ENCODE data around the gene OR51G1. TPM values are rescaled to one million over a fixed set of nuclear protein-coding genes. Genes with fewer than 3 reads are reported as not detected.
A peak's percentile ranks its signal among the peaks of the same experiment; 100 is the strongest.

The OR51G1 gene
- total RNA-seq, 1 donor from 2014 or later: not detected

DNA sequence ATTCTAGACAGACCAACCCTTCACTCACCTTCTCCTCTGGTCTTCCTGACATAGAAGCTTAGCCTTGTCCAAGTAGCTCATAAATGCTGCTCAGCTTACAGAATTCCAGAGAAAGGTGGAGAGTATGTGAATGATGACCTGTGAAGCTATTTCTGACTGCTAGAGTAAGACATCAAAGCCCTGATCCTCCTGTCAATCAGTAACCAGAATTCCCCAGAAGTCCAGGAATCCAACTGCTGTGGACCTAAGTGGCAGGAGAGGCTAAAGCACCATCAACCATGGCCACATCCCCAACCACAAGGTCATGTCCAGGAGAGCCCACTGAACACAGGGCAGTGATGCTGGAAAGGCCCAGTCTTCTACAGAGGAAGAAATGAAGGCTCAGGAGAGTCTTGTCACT is 7.6 kb downstream of the OR51G1 start:
- no peak overlapping the region for H3K4me3 Mint-ChIP-seq
- DNase-seq (ENCODE audit: low read depth, low spot score): no peak
- TF ChIP-seq, protein P1, sequence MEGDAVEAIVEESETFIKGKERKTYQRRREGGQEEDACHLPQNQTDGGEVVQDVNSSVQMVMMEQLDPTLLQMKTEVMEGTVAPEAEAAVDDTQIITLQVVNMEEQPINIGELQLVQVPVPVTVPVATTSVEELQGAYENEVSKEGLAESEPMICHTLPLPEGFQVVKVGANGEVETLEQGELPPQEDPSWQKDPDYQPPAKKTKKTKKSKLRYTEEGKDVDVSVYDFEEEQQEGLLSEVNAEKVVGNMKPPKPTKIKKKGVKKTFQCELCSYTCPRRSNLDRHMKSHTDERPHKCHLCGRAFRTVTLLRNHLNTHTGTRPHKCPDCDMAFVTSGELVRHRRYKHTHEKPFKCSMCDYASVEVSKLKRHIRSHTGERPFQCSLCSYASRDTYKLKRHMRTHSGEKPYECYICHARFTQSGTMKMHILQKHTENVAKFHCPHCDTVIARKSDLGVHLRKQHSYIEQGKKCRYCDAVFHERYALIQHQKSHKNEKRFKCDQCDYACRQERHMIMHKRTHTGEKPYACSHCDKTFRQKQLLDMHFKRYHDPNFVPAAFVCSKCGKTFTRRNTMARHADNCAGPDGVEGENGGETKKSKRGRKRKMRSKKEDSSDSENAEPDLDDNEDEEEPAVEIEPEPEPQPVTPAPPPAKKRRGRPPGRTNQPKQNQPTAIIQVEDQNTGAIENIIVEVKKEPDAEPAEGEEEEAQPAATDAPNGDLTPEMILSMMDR (conservative IDR thresholded peaks at IDR 0.05): no peak
- no peaks in the 10 kb centered on the region for H3K36me3 Mint-ChIP-seq (ENCODE audit: low read depth)
- no peaks in the 10 kb centered on the region for H3K9me3 Mint-ChIP-seq
- H3K27me3 Mint-ChIP-seq (ENCODE audit: low read depth): peaks cover 4% of the 10 kb centered on the region
- H3K27ac Mint-ChIP-seq (ENCODE audit: unreplicated experiment): no peak overlapping the region
- no peaks in the 10 kb centered on the region for H3K4me1 Mint-ChIP-seq

DNA sequence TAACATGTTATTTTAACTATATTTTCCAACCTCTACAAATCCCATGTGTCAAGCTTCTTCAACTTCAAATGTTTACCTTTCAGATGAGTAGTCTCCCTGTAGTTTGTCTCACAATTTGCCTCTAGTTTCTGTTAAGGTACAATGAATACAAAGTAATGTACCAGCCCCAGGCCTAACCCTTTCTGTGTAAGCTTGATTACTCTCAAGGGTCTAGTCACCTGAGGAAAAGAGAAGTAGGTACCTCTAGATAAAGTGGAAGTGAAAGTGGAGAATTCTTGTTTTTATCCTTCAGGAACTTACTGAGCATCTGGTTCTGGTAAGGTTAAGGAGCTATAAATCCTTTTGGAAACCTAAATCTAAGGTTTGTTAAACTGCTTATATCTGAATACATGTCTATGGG is 20.7 kb downstream of the OR51G1 start, which contains the start of gene OR51A7:
Gene OR51A7, plus strand, starts transcription at position 300 of the 400 bp plus-strand sequence. CDS start 3,587 bp downstream, outside the sequence.
- no peak for DNase-seq (ENCODE audit: low read depth, low spot score)
- H3K36me3 Mint-ChIP-seq (ENCODE audit: low read depth): no peaks in the 10 kb centered on the region
- H3K9me3 Mint-ChIP-seq: no peaks in the 10 kb centered on the region
- peaks cover 2% of the 10 kb centered on the region for H3K27me3 Mint-ChIP-seq (ENCODE audit: low read depth)
- H3K4me3 Mint-ChIP-seq: no peak within 1 kb of the TSS
- TF ChIP-seq, protein P1 (conservative IDR thresholded peaks at IDR 0.05): no peak
- H3K27ac Mint-ChIP-seq (ENCODE audit: unreplicated experiment): no peak within 1 kb of the TSS
- no peaks in the 10 kb centered on the region for H3K4me1 Mint-ChIP-seq

DNA sequence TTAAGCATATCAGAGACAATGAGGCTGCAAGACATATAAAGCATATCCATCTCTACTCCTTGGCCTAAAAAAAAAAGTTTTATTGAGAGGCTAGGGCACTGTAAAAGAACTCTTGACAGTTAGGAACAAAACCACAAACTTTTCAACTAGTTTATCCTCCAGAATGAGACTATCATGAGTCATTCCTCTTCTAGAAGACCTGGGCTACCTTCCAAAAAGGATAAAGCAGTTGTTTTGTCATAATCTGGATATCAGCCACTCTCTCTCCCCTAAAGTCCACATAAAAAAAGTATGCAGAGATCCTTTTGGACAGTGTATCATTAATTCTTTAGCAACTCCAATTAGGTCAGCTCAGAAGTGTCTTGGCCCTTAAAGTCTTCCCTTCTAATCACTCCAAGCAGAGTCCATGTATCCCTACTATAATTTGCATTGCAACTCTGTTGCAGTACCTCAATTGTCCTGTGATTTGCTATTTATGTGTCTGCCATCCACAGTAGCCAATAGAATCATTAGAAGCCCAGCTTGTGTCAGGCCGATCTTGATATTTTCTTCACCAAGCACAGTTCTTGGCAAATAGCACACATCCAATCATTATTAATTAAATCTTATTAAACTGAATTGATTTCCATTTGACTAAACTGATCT is 32.0 kb downstream of the OR51G1 start:
- Mint-ChIP-seq H3K27ac (ENCODE audit: unreplicated experiment) (no peak overlapping the region), H3K4me1 (no peaks in the 10 kb centered on the region), H3K27me3 (ENCODE audit: low read depth) (no peaks in the 10 kb centered on the region), H3K9me3 (no peaks in the 10 kb centered on the region), H3K36me3 (ENCODE audit: low read depth) (no peaks in the 10 kb centered on the region), H3K4me3 (no peak overlapping the region)
- TF ChIP-seq, protein P1 (conservative IDR thresholded peaks at IDR 0.05): peak; percentile 30
- no peak for DNase-seq (ENCODE audit: low read depth, low spot score)

DNA sequence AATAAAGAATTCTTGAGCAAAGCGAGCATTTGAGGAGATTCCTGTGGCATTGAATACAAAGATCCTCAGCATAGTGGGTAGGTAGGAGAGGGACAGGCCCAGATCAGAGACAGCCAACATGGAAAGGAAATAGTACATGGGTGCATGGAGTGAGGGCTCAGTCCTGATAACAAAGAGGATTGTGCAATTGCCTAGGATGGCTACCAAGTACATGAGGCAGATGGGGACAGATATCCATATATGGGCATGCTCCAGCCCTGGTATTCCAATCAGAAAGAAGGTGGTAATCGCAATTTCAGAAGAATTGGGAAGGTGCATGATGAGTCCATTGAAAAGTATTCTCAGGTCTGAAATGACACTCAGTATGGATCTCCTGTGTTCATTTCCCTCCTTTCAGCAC is 33.9 kb downstream of the OR51G1 start:
- no peaks in the 10 kb centered on the region for H3K27me3 Mint-ChIP-seq (ENCODE audit: low read depth)
- H3K27ac Mint-ChIP-seq (ENCODE audit: unreplicated experiment): no peak overlapping the region
- H3K9me3 Mint-ChIP-seq: no peaks in the 10 kb centered on the region
- H3K36me3 Mint-ChIP-seq (ENCODE audit: low read depth): no peaks in the 10 kb centered on the region
- TF ChIP-seq, protein P1 (conservative IDR thresholded peaks at IDR 0.05): no peak
- DNase-seq (ENCODE audit: low read depth, low spot score): no peak
- no peaks in the 10 kb centered on the region for H3K4me1 Mint-ChIP-seq
- H3K4me3 Mint-ChIP-seq: no peak overlapping the region

DNA sequence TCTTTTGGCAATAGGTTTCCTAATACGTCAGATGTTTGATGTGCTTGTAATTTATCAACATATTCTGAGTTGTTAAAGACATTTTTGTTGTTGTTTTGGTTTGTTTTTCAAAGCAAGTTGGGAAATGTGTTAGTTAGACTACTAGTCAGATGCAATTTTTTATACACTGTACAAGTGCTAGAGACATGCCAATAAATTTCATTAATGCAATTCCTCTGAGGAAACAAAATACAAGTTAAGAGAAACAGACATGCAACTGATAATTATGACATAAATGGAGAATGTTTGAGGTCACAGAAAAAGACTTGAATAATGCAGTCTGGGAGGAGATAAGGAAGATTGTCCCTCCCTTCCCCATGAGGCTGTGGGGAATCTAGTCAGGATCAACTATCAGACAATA is 36.5 kb downstream of the OR51G1 start:
- no peaks in the 10 kb centered on the region for H3K4me1 Mint-ChIP-seq
- TF ChIP-seq, protein P1 (conservative IDR thresholded peaks at IDR 0.05): no peak
- H3K36me3 Mint-ChIP-seq (ENCODE audit: low read depth): no peaks in the 10 kb centered on the region
- no peaks in the 10 kb centered on the region for H3K27me3 Mint-ChIP-seq (ENCODE audit: low read depth)
- no peaks in the 10 kb centered on the region for H3K9me3 Mint-ChIP-seq
- no peak for DNase-seq (ENCODE audit: low read depth, low spot score)
- no peak overlapping the region for H3K27ac Mint-ChIP-seq (ENCODE audit: unreplicated experiment)
- H3K4me3 Mint-ChIP-seq: no peak overlapping the region
